Pons (tissue), 1 donor: Measurements from ENCODE around the gene ROBO4.

Source experiments
- DNase-seq: peaks from one replicate; pipeline ENCODE4 v3.0.0-alpha.2; 2016; ENCODE audit warnings: low spot score

ROBO4 gene

GRCh38 chr11:124918950-124919349 is 21.3 kb upstream of the ROBO4 start, which contains the start of gene HEPN1:
HEPN1 (plus strand) TSS chr11:124919250.
- no peak for DNase-seq

- peak; percentile 97 for DNase-seq
Measured at GRCh38 chr11:124917115-124917637, 19.5 kb upstream of the ROBO4 start.

GRCh38 chr11:124916370-124916710 is 18.7 kb upstream of the ROBO4 start:
- no peak for DNase-seq

GRCh38 chr11:124915541-124916369 is 18.1 kb upstream of the ROBO4 start:
- no peak for DNase-seq

GRCh38 chr11:124902616-124903015 is 5.0 kb upstream of the ROBO4 start:
- DNase-seq: no peak

- no peak for DNase-seq
Measured at GRCh38 chr11:124900464-124900863, 2.8 kb upstream of the ROBO4 start.

GRCh38 chr11:124899383-124900145 is 1.9 kb upstream of the ROBO4 start:
- DNase-seq: no peak

- peak; percentile 80 for DNase-seq
Measured at GRCh38 chr11:124898711-124899110, 1.0 kb upstream of the ROBO4 start.

GRCh38 chr11:124898263-124898680 is 607 bp upstream of the ROBO4 start:
- DNase-seq: no peak

- DNase-seq: no peak
Measured at GRCh38 chr11:124896821-124897391, 759 bp downstream of the ROBO4 start.

GRCh38 chr11:124896071-124896750 is 1.5 kb downstream of the ROBO4 start:
- no peak for DNase-seq

- DNase-seq: no peak
Measured at GRCh38 chr11:124895471-124895971, 2.1 kb downstream of the ROBO4 start.

- no peak for DNase-seq
Measured at GRCh38 chr11:124894606-124895430, 2.8 kb downstream of the ROBO4 start.

GRCh38 chr11:124893781-124894401 is 3.8 kb downstream of the ROBO4 start:
- no peak for DNase-seq

GRCh38 chr11:124892750-124893454 is 4.8 kb downstream of the ROBO4 start:
- peak; percentile 57 for DNase-seq

GRCh38 chr11:124892146-124892545 is 5.5 kb downstream of the ROBO4 start:
- no peak for DNase-seq

GRCh38 chr11:124891373-124891861 is 6.2 kb downstream of the ROBO4 start:
- no peak for DNase-seq

GRCh38 chr11:124890683-124891372 is 6.8 kb downstream of the ROBO4 start:
- no peak for DNase-seq

GRCh38 chr11:124890151-124890550 is 7.5 kb downstream of the ROBO4 start:
- DNase-seq: no peak
